HepG2 (cell line): ENCODE results near the gene PAPOLA. TPM values are rescaled to one million over a fixed set of nuclear protein-coding genes. Genes with fewer than 3 reads are reported as not detected.

Source experiments
- DZIP1 ChIP-seq: sonication (generic); formaldehyde crosslinking; IDR thresholded peaks from 2 replicates; pipeline ENCODE4 v1.5.0; 2020; ENCODE audit warnings: mild to moderate bottlenecking, missing genetic modification reagents
- GATA4 ChIP-seq: sonication (generic); IDR thresholded peaks from 2 replicates; pipeline ENCODE4 v1.6.1; 2016; ENCODE audit warnings: antibody characterized with exemption, low read depth, borderline replicate concordance
- HNF4G ChIP-seq, 2 experiments: sonication (generic) in 1 of 2; formaldehyde crosslinking in 1 of 2; IDR thresholded peaks; 2 replicates each; pipeline versions ENCODE4 v1.4.0 to v1.6.1; 2011 to 2020; ENCODE audit warnings: borderline replicate concordance in 2 of 2, low read depth in 2 of 2, mild to moderate bottlenecking in 2 of 2, low read length in 1 of 2, missing genetic modification reagents in 1 of 2, moderate library complexity in 1 of 2
- MAZ ChIP-seq, 2 experiments: sonication (generic) in 1 of 2; formaldehyde crosslinking in 1 of 2; IDR thresholded peaks; 2 replicates each; pipeline versions ENCODE4 v1.5.0 to v1.6.1; 2012 to 2020; ENCODE audit warnings: low read depth in 2 of 2, mild to moderate bottlenecking in 2 of 2, borderline replicate concordance in 1 of 2, improper control_type of control experiment in 1 of 2, low read length in 1 of 2, missing genetic modification reagents in 1 of 2, moderate library complexity in 1 of 2
- NCOA2 ChIP-seq: sonication (generic); formaldehyde crosslinking; IDR thresholded peaks from 2 replicates; pipeline ENCODE4 v1.8.0; 2022; ENCODE audit warnings: inconsistent platforms
- NKX3-1 ChIP-seq: sonication (generic); formaldehyde crosslinking; IDR thresholded peaks from 2 replicates; pipeline ENCODE4 v1.5.0; 2020; ENCODE audit warnings: missing genetic modification reagents
- PRMT3 ChIP-seq: sonication (generic); formaldehyde crosslinking; IDR thresholded peaks from 2 replicates; pipeline ENCODE4 v1.8.1; 2022; ENCODE audit warnings: low read depth, mild to moderate bottlenecking, moderate library complexity, missing genetic modification reagents, borderline replicate concordance
- SP4 ChIP-seq: sonication (generic); formaldehyde crosslinking; IDR thresholded peaks from 2 replicates; pipeline ENCODE4 v1.8.1; 2023; ENCODE audit warnings: mild to moderate bottlenecking, missing genetic modification reagents
- SYNCRIP ChIP-seq: fragments of 200-400 bp; formaldehyde crosslinking; IDR thresholded peaks from 2 replicates; pipeline ENCODE4 v1.6.1; 2018; ENCODE audit warnings: mild to moderate bottlenecking, low read depth, low read length; ENCODE audit not compliant: insufficient read depth
- XRCC5 ChIP-seq: fragments of 200-400 bp; formaldehyde crosslinking; optimal IDR thresholded peaks from 2 replicates; pipeline ENCODE3; 2017; ENCODE audit warnings: mild to moderate bottlenecking, low read length
- ZEB1 ChIP-seq: IDR thresholded peaks from 2 replicates; pipeline ENCODE4 v1.6.1; 2012; ENCODE audit warnings: mild to moderate bottlenecking, low read depth, inconsistent platforms; ENCODE audit not compliant: insufficient replicate concordance
- ZNF282 ChIP-seq: fragments of 450-650 bp; IDR thresholded peaks from 2 replicates; pipeline ENCODE4 v1.6.1; 2018; ENCODE audit not compliant: partially characterized antibody
- ZNF513 ChIP-seq: sonication (generic); formaldehyde crosslinking; conservative IDR thresholded peaks from 2 replicates; pipeline ENCODE4 v1.5.0; 2020; ENCODE audit warnings: missing genetic modification reagents
- polyA plus RNA-seq, 8 experiments: library from polyadenylated mRNA; depleted of rRNA in 3 of 8; stranded (reverse) in 7 of 8; unstranded in 1 of 8; fragments of >200 nt; fragmentation: Illumina TruSeq in 4 of 8; extraction: Trizol in 4 of 8; gene quantifications; 2 replicates each; pipeline versions ENCODE4 v1.2.1 to v1.2.3, GENCODE V29; 2011 to 2016; ENCODE audit warnings: low read depth in 4 of 8, missing spikeins in 1 of 8, mixed read lengths in 1 of 8; ENCODE audit not compliant: insufficient read depth in 1 of 8
- total RNA-seq, 5 experiments: library from RNA; depleted of rRNA; stranded (reverse); fragments of >200 nt; fragmentation: Illumina TruSeq; extraction: Trizol; gene quantifications; 2 replicates each; pipeline ENCODE4 v1.2.3, GENCODE V29; 2016; ENCODE audit warnings: low read depth in 1 of 5
- TF ChIP-seq, protein P1 (sequence below): sonication (generic); formaldehyde crosslinking; IDR thresholded peaks from one replicate; pipeline ENCODE4 v1.5.1; 2020; ENCODE audit warnings: mild to moderate bottlenecking, missing genetic modification reagents; ENCODE audit errors: not compliant biosample characterization

PAPOLA gene
- total and polyA plus RNA-seq, 2 of the 13 experiments (the other 11 are each of a cell fraction or from before 2014, with no cell fraction given), result 103 to 151 TPM

DNA sequence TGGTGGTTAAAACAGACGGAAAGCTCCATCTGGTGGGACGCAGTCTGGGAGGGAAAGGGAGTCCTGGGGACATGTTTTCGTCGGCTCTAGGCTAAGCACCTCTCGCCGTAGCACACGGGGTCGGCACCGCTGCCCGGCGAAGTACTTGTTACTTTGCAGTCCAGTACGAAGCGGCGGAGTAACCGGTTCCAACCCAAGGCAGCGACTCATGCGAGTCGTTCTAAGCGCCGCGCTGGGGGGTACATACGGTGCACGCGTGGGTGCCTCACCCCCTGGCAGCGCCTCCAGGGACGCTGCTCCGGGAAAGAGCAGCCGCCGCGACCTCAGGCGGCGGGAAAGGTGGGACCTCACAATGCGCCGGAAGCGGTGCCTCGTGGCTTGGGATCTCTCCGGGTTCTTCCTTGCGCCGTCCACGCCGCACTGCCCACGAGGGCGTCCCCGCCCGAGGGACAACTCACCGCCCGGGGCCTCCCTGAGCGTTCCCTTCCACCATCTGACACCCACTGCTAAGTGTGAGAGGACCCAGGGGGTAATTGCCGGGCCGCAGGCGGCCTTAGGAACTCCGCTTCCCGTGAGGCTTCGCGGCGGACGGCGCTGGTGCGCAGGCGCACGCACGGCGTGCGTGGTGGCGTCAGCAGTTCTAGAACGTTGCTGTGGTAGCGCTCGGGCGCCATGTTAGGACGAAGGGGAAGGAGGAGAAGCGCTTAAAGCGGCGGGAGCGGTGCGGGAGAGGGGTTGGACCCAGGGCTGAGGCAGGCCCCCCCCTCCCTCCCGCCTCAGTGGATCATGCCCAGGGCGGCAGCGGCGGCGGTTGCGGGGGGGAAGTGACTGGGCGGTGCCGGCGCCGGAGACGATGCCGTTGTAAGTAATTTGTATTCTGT lies at the start of gene PAPOLA (continued):
- TF ChIP-seq ZNF282 (no peak), ZEB1 (no peak), DZIP1 (peak; percentile 39; the same call in 1 of the 2 replicates), ZNF513 (CRISPR knock-in tag) (no peak), PRMT3 (CRISPR knock-in tag) (no peak), SP4 (peak; percentile 60; the same call in 1 of the 2 replicates), SYNCRIP (no peak), NCOA2 (CRISPR knock-in tag) (peak; percentile 38; the same call in 1 of the 2 replicates), MAZ (IDR thresholded peaks at IDR 0.05; ENCODE audit: borderline replicate concordance, low read depth, low read length) (peak; percentile 45; the same call in 1 of the 2 replicates), MAZ (CRISPR knock-in tag; IDR thresholded peaks at IDR 0.05; ENCODE audit: low read depth) (peak; percentile 73), XRCC5 (no peak), HNF4G (IDR thresholded peaks at IDR 0.05; ENCODE audit: borderline replicate concordance, low read depth, low read length) (no peak), HNF4G (CRISPR knock-in tag; IDR thresholded peaks at IDR 0.05; ENCODE audit: borderline replicate concordance, low read depth) (no peak), NKX3-1 (CRISPR knock-in tag) (no peak; the same call in 1 of the 2 replicates), GATA4 (no peak)
- TF ChIP-seq, protein P1, sequence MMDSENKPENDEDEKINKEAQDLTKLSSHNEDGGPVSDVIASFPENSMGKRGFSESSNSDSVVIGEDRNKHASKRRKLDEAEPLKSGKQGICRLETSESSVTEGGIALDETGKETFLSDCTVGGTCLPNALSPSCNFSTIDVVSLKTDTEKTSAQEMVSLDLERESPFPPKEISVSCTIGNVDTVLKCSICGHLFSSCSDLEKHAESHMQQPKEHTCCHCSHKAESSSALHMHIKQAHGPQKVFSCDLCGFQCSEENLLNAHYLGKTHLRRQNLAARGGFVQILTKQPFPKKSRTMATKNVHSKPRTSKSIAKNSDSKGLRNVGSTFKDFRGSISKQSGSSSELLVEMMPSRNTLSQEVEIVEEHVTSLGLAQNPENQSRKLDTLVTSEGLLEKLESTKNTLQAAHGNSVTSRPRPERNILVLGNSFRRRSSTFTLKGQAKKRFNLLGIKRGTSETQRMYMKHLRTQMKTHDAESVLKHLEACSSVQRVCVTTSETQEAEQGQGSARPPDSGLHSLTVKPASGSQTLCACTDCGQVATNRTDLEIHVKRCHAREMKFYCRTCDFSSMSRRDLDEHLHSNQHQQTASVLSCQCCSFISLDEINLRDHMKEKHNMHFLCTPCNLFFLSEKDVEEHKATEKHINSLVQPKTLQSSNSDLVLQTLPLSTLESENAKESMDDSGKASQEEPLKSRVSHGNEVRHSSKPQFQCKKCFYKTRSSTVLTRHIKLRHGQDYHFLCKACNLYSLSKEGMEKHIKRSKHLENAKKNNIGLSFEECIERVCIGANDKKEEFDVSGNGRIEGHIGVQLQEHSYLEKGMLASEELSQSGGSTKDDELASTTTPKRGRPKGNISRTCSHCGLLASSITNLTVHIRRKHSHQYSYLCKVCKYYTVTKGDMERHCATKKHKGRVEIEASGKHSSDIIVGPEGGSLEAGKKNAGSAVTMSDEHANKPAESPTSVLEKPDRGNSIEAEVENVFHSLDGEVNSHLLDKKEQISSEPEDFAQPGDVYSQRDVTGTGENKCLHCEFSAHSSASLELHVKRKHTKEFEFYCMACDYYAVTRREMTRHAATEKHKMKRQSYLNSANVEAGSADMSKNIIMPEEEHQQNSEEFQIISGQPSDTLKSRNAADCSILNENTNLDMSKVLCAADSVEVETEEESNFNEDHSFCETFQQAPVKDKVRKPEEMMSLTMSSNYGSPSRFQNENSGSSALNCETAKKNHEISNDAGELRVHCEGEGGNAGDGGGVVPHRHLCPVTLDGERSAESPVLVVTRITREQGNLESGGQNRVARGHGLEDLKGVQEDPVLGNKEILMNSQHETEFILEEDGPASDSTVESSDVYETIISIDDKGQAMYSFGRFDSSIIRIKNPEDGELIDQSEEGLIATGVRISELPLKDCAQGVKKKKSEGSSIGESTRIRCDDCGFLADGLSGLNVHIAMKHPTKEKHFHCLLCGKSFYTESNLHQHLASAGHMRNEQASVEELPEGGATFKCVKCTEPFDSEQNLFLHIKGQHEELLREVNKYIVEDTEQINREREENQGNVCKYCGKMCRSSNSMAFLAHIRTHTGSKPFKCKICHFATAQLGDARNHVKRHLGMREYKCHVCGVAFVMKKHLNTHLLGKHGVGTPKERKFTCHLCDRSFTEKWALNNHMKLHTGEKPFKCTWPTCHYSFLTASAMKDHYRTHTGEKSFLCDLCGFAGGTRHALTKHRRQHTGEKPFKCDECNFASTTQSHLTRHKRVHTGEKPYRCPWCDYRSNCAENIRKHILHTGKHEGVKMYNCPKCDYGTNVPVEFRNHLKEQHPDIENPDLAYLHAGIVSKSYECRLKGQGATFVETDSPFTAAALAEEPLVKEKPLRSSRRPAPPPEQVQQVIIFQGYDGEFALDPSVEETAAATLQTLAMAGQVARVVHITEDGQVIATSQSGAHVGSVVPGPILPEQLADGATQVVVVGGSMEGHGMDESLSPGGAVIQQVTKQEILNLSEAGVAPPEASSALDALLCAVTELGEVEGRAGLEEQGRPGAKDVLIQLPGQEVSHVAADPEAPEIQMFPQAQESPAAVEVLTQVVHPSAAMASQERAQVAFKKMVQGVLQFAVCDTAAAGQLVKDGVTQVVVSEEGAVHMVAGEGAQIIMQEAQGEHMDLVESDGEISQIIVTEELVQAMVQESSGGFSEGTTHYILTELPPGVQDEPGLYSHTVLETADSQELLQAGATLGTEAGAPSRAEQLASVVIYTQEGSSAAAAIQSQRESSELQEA (CRISPR knock-in tag), result peak; percentile 70
